ENCODE data around the gene SPCS2.

- TF ChIP-seq EZH2phosphoT487 (IDR thresholded peaks at IDR 0.05; ENCODE audit: insufficient read depth, low read depth) (no peak), EZH2 (IDR thresholded peaks at IDR 0.05; ENCODE audit: insufficient read depth, poor library complexity, severe bottlenecking) (no peak)
These were observed 544 bp upstream of the SPCS2 start for GRCh38 chr11:74948546-74948897.
